Stimulated activated CD4-positive, alpha-beta T cell treated with anti-CD3 and anti-CD28 coated beads, Interleukin-1b, Interleukin-23, amount 100 ng/mL, for 24 hours (primary cell): ENCODE measurements around the gene FILIP1L.

Experiments
- DNase-seq, 4 experiments: peaks; one replicate each; pipeline ENCODE4 v3.0.0-alpha.2; 2020; ENCODE audit warnings: low read depth in 4 of 4, low spot score in 1 of 4

The FILIP1L gene

GRCh38 chr3:99873269-99874102 lies 240.8 kb downstream of the FILIP1L start:
- DNase-seq = no peak

GRCh38 chr3:99872923-99873254 lies 241.4 kb downstream of the FILIP1L start:
- no peak for DNase-seq

- DNase-seq = no peak
Observed at GRCh38 chr3:99871231-99872045, 242.9 kb downstream of the FILIP1L start.

- DNase-seq = no peak
Observed at GRCh38 chr3:99870712-99871111, 243.6 kb downstream of the FILIP1L start.

DNA sequence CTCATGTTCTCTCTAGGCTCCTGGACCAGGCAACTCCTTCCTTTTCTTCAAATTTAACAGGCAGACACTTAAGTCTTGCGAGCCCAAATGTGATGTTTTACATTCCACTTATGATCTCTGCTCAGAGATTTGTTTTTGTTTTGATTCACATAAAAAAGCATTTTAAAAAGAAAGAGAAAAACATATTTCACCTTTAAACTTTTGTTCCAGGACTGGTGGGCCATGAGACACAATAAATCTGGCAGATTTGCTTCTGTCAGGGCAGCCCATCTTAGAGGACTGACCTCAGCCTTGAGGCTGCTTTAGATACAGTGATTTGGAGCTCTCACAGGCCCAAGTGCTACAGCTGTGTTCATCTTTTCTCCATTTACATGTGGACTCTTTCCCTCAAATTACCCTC lies 244.7 kb downstream of the FILIP1L start:
- no peak for DNase-seq

DNA sequence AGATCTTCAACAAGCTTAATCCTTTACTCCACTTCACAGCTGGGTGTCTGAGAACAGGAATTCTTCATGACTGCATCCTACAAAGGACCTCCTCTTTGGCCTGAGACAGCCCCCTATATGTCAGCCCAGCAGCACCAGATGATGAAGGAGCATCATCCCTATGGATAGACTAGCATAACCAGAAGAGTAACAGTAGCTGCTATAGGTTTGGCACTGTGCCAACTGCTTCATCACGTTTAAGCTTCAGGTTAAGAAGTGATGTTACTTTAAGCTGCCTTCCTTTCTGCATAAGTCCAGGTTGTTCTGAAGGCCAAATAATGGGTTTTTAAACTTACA lies 246.0 kb downstream of the FILIP1L start:
- DNase-seq = no peak

DNA sequence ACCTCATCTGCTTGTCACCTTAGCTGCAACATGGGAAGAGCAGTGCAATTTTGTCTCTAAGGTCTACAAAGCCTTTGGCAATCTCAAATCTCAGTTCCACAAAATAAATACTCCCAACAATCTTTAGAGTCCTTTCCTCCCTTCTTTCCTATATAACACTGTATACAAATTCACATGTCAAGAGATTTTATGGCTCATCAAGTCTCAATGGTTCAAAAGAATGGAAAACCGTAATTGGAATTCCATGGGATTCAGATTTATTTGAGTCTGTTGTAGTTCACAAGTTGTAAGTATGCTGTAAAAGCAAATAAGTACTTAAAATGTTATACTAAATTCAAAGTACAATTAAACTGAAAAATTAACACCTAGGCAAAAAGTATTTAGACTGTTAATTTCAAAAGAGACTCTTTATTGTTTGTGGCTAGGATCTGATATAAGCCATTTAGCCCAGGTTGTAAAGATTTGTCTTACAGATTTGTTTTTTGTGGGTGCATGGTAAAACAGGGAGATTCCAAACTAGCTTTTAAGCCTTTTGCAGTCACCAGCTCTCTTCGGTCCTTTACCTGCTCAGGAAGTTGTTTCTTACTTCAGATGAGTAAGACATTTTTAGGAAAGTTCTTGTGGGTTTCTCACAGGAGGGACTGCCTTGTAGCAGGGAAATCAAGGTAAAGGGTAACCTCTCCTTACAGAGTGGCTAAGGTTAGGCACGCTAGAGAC lies 246.5 kb downstream of the FILIP1L start:
- no peak for DNase-seq

DNA sequence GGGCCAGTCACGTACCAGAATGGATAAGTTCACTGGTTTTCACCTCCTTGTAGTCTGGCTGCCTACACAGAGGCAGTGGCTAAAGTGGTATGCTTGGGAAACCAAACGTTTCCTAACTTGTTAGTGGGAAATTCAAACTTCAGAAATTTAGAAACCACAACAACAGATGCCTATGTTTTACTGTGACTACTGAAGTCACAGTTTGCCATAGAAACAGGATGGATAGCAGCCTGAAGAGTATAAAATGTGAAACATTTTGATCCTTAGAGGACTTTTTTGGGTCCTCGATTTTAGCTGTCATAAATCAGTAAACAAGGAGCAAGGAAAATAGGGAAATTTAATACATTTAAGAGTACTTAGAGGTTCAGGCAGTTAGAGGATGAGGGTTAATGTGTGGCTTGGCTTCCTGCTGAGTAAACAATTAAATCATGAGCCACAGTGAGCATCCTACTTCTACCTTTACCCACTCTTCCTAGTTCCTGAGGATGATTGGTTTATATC lies 248.0 kb downstream of the FILIP1L start:
- DNase-seq = no peak

- no peak for DNase-seq
Observed at GRCh38 chr3:99865321-99865720, 249.0 kb downstream of the FILIP1L start.

GRCh38 chr3:99864289-99864688 lies 250.0 kb downstream of the FILIP1L start:
- DNase-seq = no peak

DNA sequence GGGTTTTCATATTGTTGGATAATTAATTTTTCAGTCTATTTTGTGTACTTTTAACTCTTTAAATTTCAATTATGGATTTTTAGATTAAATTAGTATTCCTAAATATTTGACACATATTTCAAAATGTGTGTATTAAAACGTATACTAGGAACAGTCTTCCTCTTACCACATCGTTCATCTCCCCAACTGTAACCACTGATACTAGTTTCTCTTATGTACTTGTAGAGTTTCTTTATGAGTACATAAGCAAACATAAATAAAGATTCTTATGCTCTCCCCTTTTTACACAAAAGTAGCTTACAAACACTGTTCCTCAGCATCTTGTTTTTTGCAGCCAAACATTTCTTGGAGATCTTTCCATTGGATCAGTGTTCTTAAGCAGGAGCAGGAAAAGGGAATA lies 250.7 kb downstream of the FILIP1L start:
- no peak for DNase-seq

- DNase-seq = no peak
Observed at GRCh38 chr3:99863002-99863401, 251.3 kb downstream of the FILIP1L start.

GRCh38 chr3:99862208-99862607 lies 252.1 kb downstream of the FILIP1L start:
- no peak for DNase-seq

DNA sequence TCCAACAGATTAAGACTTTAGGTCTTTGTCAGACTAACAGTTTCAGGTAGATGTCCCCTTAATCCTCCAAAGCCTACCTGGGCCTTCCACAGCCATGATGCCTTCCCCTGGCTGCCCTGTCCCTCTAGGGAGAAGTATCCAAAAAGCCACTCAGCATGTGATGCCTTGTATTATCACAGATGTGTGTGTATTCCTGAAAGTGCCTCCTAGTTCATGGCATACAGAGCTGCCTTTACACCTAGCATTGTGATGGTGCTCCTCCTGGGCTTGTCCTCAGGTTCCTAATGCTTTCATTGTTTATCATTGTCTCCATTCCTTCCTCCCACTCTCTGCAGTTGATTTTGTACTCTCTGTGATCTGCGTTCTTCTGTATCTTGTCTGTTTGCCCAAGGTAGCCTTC lies 253.1 kb downstream of the FILIP1L start:
- DNase-seq = no peak

DNA sequence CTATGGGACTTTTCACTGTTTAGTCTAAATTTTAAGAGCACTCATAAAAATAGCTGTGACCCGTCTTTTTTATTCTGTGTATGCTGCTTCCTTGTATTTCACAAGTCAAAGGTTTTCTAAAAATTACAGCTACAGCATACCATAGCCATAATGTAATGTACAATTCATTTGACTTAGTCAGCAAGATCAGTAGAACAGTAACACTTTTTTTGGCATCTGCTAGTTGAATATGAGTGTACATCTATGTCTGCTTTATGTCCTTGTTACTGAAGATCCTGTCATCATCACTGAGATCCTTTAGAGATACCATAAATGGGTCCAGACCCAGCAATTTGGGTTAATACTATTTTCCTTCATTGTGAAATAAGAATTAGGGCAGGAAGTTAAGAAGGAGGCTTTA lies 254.5 kb downstream of the FILIP1L start:
- no peak for DNase-seq

- no peak for DNase-seq
Observed at GRCh38 chr3:99858469-99858868, 255.8 kb downstream of the FILIP1L start.

- DNase-seq = no peak
Observed at GRCh38 chr3:99857278-99857677, 257.0 kb downstream of the FILIP1L start.

DNA sequence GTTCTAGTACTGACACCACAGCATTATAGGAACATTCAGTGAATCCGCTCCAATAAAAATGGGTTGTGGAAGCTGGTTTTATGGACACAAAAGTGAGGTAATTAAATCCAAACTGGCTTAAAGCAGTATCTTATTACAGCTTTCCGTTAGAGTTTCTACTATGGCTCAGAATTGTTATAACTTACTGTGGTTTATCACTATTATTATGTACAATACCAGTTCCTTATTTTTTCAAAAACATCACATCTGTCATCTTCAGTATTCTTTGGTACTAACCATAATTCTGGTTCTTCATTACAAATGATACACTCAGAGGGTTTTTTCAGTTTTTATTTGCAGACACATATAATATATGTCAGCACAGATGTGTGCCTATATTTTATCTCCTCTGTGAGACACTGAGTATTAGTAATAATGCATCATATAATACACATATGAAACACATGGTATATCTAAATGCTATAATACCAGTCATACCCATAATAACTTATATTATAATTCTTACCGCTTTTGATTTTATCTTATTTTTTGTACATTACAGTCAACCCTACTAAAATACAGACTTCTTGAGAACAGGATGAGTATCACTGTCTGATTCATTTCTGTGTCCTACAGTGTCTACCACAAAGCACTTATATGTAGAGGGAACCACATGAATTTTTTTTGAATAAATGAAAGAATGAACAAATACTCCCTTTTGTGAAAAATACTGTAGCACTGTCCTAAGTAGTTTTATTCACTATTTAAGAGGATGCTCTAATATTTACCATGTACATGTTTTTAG lies 257.7 kb downstream of the FILIP1L start:
- no peak for DNase-seq

DNA sequence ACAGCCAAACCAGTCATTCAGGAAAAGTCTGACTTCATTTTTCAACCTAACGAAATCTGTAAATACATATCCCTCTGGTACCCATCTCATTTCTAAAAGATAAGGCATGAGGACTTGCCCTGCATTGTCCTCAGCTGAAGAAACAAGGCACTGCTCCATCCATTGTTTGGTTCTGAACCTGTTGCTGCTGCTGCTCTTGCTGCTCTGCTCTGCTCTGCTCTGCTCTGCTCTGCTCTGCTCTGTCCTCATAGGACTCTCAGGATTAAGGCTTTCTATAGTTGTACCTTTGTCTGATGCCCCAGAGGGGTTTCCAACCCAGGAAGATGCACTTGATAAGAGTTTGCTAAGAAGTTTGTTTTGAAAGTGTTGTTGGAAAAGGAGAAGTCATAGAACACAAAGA lies 258.4 kb downstream of the FILIP1L start:
- DNase-seq = no peak

DNA sequence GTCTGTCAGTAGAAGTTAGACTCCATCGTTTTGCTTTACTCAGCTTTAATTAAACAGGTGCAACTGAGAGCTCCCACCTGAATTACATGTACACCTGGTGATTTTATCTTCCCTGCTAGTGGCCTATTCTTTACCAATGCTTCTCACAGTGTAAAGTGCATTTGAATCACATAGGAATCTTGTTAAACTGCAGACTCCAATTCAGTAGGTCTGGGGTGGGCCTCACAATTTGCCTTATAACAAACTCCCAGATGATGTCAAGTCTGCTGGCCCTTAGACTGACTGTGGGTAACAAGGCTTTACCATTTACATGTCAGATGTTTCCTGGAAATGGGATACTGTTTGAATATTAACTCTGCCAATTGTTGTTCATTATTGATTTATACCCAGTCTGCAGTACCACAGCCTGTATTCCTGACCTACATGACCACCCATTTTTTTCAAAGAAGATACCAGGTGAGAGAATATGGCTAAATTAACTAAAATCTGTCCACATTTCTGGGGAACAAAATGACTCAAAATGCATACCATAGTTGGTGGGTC lies 259.5 kb downstream of the FILIP1L start:
- DNase-seq = no peak

GRCh38 chr3:99852851-99853250 lies 261.4 kb downstream of the FILIP1L start:
- DNase-seq = no peak
